Activated CD8-positive, alpha-beta memory T cell treated with anti-CD3 and anti-CD28 coated beads, Interleukin-2, amount 50 U/mL, for 24 hours (primary cell): ENCODE measurements around the gene SV2A.
"Not testable (repeated sequence)": the region's sequence is repeated elsewhere in the genome, so short reads cannot be mapped to it uniquely, and the experiment has no call there.

ENCODE experiments used
- DNase-seq: peaks from one replicate; pipeline ENCODE4 v3.0.0-alpha.2; 2020; ENCODE audit errors: extremely low read depth

Gene SV2A

DNA sequence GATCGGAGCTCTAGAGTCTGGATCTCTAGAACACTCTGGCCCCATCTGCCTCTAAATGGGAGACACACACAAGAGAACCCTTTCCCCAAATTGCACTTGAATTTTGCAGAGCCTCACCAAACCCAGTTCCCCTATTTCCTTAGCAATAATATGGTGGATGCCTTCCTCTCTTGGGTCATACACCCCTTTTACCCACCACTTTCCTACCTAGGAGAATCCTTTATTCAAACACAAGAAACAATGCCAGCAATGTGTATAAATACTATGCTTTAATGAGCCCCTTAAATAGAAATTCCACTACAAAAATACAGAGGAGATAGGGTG, 10.7 kb upstream of the SV2A start:
- no peak for DNase-seq

- DNase-seq: peak; percentile 92
These were observed 10.1 kb upstream of the SV2A start, which contains the start of gene SF3B4 for GRCh38 chr1:149927563-149928400. Gene SF3B4 (minus strand): TSS chr1:149927803. CDS start chr1:149927759, 44 bp downstream.

DNA sequence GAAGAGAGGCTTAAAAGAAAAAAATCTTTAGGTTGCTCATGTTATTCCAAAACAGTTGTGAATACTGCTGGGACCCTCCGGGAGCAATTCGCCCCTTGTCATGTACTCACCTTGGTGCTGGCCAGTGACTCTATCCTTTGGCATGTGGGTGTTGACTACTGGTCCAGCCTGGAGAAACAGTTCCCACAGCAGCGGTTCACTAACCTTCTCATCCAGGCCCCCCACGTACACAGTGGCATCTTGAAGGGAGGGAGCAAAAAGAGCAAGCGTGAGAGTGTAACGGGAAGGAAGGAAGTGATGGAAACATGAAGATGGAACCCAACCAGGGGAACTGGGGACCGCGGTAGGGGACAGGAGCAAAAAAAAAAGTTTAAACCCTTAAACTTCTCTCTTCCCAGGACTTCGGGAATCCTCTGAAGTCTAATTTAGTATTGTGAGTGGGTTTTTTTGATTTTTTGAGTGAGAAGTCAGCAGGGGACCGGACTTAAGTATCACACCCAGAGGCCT, 9.5 kb upstream of the SV2A start:
- DNase-seq: no peak

DNA sequence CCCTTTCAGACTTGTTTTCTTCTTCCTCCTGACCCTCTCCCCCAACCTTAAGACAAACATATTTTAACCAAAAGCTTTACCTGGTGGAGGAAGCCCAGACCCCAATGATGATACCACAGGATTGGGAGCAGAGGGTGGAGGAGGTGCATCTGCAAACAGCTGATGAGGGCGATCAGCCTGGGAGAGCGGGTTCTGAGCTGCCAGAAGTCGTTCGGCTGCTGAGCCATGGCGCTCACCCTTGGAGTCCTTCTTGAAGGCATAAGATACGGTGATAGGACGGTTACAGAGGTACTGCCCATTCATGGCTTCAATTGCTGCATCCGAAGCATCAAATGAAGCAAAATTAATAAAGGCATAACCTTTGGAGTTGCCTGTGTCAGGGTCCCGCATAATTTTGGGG, 8.7 kb upstream of the SV2A start:
- no peak for DNase-seq

GRCh38 chr1:149925751-149926150, 8.1 kb upstream of the SV2A start:
- DNase-seq: no peak

DNA sequence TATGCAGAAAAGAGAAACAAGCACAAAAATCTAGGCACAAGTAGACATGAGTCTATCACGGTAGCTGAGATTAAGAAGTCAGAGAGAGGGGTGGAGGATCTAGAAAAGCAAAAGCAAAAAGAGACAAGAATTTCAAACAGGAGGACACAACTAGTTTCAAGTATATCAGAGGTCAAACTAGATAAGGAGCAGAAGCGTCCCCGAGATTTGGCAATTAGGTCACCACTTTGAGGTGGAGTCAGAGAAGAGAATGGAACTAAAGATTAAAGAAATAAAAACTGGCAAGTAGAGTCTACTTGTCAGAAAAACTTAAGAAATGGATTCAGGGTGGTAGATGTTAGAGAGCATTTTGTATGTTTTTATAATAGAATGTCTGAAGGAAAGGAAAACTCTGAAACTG, 7.7 kb upstream of the SV2A start:
- no peak for DNase-seq

- no peak for DNase-seq
These were observed 6.0 kb upstream of the SV2A start for GRCh38 chr1:149923626-149924025.

DNA sequence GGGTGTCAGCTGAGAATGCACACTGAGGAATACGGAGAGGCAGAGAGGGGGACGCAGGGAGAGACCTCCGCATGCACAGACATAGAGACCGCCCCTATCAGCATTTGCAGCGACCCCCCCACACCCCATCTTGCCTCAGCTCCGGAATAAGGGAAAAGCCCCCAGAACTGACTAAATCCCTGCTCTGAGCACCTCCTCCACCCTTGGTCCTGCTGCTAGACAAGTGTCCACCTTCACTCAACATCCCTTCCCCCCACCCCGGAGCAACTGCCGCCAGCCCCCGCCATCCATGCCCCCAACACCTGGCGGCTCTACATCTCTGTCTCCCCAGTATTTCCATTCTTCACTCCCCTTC, 769 bp downstream of the SV2A start:
- no peak for DNase-seq

DNA sequence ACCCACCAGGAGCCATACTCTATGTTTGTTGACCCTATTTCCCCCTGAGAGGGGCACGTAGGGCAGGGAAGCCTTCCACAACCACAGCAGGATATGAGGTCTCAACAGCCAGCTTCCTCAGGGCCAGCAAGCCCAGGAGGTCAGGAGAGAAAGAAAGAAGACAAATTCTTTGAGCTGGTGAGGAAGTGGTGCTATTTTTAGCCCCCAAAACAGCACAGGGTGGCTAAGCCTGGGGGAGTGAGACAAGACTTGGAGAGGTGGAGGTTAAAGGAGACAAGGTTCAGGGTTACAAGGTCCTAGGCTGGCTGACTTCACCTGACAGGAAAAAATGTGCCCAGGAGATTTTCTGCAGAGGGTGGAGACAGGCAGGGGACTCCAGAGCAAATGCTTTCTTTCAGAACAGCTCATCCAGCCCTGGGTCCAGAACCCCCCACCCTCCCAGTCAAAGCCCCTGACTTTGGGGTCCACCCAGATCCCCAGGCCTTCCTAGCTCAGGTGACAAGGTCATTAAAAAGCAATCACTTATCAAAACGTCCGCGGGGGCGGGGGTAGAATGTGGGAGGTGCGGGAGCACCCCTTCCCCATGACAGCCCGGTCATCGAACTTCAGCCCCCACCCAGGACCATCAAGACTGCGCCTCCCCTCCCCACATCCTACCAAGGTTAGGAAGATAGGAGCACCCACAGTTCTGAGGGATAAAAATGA, 1.3 kb downstream of the SV2A start:
- no peak for DNase-seq

GRCh38 chr1:149915429-149916192, 2.0 kb downstream of the SV2A start:
- no peak for DNase-seq

- no peak for DNase-seq
These were observed 3.1 kb downstream of the SV2A start for GRCh38 chr1:149914545-149914944.

DNA sequence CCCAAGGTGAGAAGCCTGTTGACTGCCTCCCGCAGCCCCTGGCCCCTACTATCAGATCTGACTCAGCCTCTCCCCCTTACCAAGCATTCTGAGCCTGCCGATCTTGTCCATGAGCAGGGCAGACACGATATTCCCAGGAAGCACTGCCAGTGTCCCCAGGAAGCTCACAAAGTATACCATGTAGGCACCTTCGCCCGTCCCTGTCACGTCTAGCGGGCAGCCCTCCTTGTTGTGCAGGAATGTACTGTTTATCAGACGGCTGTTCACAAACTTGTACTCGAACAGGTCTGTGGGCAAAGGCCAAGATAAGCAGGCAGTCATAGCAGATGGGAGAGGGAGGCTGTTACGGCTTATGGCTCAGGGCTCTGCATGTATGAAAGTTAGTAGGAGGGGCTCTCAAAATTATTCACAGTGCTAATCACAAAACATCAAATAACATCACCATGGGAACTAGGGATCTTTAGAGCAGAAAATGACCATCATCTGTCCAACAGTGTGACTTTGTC, 11.0 kb downstream of the SV2A start:
- no peak for DNase-seq

DNA sequence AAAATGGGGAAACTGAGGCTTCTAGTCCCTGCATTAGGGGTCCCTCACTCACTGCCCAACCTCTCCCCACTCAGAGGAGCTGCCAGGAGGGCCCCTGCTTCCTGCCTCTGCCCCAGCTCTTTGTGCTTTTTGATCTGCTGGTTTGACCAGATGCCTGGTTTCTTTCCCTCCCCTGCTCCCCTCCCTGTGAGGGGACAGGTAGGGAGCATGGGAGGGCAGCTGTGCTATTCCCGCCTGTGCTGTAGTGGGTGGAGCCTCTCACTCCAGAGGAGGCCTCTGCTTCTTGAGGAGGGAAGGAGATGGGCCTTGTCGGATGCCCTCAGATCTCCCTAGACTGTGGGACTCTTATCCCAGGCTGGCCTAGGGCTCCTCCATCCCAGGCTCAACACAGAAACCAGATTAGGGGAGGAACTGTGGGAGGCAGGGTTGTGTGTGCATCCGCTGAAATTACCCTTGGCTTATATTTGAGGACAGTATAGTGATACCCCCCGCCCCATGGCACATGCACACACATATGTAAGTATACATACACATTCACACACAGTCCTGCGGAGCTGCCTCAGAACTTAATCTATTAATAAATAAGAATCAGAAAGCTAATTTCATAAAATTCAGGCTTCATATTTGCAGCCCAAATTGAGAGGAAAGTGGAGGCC, 13.7 kb downstream of the SV2A start:
- no peak for DNase-seq

DNA sequence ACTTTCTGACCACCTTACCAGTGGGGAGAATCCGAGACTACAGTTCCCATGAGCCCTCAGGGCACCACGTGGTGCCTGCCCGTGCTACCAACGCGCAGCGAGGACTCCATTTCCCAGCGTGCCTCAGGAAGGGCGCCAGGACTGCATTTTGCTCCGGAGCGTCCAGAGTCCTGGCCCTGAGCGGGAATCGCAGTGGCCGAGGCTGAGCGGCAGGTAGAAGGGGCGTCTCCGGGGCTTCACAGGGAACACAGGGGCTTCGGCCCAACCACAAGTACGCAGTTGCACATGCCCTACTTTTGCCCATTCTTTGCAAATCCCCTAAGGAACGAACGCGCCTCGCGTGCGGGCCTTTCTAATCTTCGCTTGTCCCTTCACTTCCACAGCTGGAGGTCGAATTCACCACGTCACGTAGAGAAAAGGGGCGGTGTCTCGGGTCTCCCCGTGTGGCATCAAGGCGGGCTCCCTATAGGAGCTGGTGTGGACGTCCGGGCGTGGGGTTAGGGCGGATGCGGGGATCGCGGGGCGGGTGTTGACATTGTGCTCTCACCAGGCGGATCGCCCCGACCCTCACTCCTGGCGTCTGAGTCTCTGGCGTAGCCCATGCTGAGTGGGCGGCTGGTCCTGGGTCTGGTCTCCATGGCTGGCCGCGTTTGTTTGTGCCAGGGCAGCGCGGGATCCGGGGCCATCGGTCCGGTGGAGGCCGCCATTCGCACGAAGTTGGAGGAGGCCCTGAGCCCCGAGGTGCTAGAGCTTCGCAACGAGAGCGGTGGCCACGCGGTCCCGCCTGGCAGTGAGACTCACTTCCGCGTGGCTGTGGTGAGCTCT, 18.0 kb downstream of the SV2A start, which contains the start of gene BOLA1:
TSS of gene BOLA1 (plus strand) at position 109 of the 825 bp plus-strand sequence. CDS start at position 601, 492 bp downstream.
- DNase-seq: peak; percentile 71

DNA sequence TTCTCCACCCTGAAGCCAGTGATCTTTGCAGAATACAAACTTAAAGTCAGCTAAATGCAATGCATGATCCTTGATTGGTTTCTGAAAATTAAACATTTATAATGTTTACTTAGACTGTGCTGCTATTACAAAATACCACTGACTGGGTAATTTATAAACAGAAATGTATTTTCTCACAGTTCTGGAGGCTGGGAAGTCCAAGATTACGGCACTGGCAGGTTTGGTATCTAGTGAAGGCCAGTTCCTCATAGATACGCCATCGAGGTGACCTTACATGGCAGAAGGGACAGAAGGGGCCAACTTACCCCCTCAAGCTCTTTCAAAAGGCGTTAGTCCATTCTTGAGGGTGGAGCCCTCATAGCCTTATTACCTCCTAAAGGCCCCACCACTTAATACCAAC, 21.1 kb downstream of the SV2A start:
- no peak for DNase-seq

- DNase-seq: no peak
These were observed 28.7 kb downstream of the SV2A start for GRCh38 chr1:149888999-149889289.

GRCh38 chr1:149888247-149888998, 29.2 kb downstream of the SV2A start:
- peak; percentile 51 for DNase-seq

DNA sequence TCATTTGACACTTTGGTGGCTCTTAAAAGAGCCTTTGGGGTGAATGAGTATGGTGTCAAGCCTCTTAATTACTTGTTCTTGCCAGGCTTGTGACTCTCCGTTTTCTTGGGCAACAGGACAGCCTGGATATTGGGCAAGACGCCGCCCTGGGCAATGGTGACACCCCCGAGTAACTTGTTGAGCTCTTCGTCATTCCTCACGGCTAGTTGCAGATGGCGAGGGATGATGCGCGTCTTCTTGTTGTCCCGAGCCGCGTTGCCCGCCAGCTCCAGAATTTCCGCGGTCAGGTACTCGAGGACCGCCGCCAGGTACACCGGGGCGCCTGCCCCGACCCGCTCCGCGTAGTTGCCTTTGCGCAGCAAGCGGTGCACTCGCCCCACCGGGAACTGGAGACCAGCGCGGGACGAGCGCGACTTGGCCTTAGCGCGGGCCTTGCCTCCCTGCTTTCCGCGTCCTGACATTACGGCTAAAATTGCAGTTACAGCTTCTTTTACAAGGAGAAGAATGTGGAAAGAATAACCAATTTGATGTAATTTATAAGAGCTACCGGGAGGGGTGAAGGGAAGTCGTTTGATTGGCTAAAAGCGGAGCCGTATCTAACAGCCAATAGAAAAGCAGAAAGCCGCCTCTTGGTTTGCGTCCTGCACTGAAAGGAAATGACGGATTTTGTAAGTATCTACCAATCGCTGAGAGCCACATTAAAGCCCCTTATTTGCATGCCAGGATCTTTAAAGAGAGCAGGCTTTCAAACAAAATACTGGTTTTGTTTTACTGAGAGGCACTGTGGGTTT, 30.0 kb downstream of the SV2A start:
- peak; percentile 42 for DNase-seq

GRCh38 chr1:149887196-149887455, 30.5 kb downstream of the SV2A start:
- not testable (repeated sequence) for DNase-seq
